NCI-H128 (cell line): ENCODE results near the gene MAP3K20.
"Not testable (repeated sequence)": the region's sequence is repeated elsewhere in the genome, so short reads cannot be mapped to it uniquely, and the experiment has no call there.

Source experiments
- DNase-seq: peaks from one replicate; lab custom pipeline; 2025; ENCODE audit not compliant: unreplicated experiment; lab: John Stamatoyannopoulos, UW

Gene MAP3K20

DNA sequence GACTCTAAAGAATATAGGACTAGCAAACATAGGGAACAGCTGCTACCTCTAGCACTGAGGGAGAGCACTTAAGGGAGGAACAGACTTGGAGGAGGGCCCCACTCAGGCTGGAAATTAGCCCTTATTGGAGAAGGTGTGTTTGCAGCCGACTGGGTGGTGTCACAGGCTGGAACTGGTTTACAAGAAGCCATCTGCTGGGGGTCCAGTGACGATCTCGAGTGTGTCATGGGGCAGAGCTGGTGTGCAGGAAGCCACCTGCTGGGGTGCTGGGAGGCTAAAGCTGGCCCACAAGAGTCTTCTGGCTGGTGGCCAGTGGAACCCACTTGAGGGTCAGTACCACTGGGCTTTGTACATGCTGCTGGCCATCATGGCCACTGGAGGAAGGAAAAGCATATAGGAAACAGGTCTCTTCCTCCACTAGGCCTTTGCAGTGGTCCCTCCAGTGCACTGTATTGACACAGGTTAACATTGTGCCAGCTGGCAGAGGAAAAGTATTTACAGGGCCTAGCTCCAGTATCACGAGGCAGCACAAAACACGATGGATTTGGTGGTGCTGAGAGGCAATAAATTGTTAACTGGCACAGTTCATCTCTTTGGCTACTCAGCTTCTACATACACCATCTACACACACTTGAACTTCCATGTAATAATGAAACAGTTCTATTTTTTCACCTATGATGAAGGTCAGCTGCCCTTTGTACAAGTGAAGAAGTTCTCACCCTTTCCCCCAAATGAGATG is 43.6 kb downstream of the MAP3K20 start:
- no peak for DNase-seq

DNA sequence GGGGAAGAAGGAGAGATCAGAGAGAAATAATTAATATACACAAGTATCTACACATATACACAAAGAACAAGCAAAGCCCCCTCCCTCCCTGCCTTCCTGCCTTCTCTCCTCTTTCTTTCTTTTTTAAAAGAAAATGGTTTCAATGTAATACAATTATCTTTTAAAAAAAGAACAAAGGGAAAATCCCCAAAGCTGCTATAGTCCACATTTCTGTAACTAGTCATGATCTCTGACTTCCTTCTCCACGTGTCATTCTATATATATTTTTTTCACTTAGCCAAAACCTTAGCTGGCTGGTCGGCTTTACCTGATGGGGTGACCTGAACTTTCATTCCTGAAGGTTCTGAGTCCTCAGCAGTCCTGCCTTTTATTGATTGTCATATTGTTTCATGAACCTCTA is 44.3 kb downstream of the MAP3K20 start:
- DNase-seq: no peak

DNA sequence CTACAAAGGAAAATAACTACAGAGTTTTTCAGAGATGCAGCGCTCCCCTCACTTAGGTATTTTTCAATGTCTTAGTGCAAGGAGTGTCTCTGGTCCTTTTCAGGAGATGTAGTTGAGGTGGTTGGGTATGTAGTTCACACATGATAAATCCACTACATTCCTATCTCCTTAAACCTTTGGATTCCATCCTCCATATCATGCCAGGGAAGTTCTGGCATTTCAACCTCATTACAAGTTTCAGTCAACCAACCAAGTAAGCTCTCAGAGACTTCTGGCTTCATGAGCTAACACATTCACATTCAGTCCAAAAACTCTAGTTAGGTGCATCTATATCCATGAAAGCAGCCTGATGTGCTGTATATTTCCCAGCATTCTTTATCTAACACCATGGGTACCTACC is 47.3 kb downstream of the MAP3K20 start:
- no peak for DNase-seq

DNA sequence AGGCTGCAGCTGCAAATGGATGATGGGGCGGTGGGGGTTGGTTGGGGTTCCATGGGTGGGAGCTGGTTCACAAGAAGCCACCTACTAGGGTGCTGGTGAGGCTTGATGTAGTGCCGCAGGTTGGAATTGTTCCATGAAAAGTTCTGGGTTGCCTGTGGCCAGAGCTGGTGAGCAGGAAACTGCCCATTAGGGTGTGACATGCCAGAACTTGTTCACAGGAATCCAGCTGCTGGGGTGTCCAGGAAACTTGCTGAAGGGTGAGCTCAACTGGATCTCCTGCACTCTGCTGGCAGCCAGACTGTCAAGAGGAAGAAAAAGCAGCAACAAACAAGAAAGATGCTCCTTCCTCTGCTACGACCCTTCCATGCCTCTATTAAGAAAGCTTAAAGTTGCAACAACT is 48.8 kb downstream of the MAP3K20 start:
- DNase-seq: no peak

DNA sequence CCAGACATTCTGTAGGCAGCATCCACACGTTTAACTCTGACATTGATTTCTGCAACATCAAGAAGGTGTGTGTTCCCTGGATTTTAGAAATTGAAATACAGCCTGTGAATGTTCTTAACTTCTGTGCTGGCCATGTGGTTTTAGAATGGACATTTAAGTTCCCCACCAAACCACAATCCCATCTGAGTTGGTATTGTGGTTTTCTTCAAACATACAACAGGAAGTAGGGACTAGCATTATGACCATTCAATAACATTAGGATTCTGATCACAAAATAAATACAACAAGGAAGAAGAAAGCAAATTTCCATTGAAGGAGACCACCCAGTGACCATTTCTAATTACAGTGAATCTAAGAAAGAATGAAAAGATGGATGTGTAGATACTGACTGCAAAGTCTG is 51.2 kb downstream of the MAP3K20 start:
- no peak for DNase-seq

DNA sequence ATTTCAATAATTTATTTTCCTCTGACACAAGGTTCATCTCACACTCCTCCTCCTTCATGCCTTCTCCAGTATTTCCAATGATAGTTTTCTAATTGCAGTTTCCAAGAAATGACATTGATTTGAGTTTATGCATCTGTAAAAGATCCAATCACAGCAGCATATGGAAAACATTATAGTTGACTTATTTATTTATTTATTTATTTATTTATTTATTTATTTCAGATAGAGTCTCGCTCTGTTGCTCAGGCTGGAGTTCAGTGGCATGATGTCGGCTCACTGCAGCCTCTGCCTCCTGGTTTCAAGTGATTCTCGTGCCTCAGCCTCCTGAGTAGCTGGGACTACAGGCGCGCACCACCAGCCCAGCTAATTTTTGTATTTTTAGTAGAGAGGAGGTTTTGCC is 52.5 kb downstream of the MAP3K20 start:
- DNase-seq: not testable (repeated sequence)

DNA sequence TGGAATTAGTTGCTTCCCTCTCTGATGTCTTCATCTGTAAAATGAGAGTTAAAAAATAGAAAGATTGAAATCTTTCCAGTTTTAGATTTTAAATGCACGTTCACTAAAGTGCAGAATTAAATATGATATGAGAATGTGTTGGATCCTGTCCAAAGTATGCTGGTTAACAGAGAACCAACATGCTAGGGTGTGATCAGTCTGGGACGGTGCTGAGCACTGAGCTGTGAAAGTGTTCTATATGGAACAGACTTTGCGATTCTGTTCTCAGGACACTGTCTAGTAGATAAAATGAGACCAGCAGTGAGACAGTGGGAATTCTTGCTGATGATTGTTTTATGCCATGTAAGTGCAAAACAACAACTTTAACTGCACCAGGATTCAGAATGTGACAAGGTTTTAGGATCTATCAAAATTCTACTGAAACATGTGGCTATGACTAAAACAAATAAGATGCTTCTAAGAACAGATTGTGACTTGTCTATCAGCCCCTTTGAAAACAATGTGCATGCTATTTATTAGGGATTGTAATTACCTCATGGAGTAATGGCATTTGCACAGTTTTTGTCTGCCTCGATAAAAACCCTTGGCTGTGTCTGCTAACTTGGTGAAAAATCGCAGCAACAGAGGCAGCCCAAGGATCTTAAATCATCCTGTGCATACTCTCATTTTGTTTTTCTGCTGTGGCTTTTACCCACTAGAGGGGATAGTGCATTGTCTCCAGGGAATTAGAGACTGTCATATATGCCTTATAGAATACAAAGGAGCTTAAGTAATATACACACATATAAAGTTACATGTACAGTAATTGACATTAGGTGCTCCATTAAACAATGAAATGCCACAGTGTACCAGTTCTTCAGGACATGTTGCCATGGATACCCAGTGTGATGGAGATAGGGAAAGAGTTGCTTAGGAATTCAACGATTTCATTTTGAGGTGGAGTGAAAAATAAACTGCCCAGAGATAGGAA is 55.1 kb downstream of the MAP3K20 start:
- peak; percentile 25 for DNase-seq

DNA sequence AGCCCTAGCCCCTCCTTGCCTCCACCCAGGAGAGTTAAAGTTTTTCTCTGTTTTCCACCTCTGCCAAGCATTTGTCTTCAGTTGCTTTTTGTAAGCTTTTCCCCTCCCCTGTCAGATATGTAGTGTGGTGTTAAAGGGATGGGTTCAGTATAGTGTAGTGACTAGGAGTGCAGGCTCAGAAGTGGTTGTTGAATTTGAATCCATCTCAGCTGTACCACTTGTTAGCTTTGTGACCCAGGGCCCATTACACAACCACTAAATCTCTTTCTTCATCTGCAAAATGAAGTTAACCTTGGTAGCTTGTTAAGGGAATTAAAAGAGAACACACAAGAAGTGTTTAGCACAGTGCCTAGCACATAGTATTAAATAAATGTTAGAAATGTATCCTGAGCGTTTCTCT is 56.9 kb downstream of the MAP3K20 start:
- no peak for DNase-seq

DNA sequence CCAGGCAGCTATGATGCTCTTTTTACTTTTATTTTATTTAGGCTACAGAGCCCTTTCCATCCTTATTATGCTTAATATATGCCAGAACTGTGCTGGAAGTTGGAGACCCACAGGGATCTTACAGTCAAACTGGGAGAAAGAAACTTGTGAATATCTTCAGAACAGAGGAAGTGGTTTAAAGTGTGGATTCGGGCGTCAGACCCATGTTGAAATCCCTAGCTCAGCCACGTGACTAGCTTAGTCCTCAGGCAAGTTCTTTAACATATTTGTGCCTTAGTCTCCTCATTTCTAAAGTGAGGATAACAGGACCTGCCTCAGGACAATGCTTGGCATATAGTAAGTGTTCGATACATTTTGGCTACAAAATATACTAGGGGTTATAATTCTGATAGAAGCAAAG is 59.1 kb downstream of the MAP3K20 start:
- no peak for DNase-seq

DNA sequence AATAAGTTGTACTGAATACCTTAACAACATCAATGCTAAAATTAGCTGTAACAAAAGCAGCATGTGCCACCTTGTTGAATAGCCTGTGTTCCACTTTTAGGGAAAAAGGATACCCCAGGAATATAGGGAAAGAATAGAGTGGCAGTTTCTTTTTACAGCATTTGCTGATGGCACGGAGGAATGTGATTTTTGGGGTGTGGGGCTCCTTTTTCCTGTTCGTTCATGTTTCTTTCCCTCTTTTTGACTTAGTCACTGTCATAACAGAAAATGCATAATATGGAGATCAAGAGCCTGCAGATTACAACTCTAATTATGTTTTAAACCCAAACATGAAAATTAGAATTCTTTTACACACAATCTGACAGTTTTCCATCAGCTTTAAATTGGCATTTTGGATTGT is 60.4 kb downstream of the MAP3K20 start:
- no peak for DNase-seq

DNA sequence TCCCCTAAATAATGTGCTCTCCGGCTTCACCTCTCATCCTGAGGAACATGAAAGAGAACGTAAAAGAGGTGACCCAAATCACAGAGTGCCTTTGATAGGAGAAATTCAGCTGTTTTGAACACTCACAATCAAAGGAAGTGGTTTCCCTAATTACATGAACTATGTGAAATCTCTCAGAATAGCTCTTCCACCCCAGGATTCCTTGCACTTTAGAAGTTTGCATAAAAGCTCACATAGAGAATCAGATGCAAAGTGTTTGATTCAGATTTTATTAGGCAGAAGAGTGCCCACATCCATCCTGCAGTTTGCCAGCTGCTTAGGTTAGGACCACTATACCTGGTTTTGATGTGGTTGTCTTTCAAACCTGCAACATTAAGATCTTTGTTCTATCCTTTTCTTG is 61.0 kb downstream of the MAP3K20 start:
- DNase-seq: no peak

DNA sequence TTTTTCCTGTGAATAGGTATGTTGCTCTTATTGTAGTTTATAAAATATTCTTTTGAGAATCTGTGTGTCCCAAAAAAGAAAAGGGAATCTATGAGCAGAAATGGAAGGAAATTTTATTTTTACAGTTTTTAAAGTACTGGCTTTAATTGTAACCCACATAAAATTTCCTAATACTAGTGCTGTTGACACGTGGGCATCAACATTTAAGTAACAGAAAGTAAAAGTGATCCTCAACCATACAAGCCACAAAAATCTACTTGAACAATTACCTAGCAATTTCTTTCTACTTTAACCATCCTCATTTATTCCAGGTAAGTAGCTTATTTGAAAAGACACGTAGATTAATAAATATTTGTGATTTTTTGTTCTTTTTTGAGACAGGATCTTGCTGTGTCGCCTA is 62.0 kb downstream of the MAP3K20 start:
- no peak for DNase-seq

DNA sequence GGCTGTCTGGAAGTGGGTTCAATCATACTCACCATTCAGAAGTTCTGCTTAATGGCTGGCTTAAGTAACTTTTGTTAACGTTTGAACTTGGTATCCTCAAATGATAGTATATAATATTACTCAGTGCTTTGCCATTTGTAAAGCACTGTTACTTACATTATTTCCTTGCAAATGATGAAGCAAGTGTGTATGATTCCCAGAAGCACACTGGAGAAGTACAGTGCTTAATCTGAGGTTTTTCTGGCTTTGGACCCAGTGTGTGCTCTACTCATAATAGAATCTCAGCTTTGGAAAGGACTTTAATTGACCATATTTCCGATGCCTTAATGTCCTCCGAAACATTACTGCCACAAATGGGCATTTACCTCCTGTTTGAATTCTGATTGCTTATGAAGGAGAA is 63.3 kb downstream of the MAP3K20 start:
- DNase-seq: no peak

DNA sequence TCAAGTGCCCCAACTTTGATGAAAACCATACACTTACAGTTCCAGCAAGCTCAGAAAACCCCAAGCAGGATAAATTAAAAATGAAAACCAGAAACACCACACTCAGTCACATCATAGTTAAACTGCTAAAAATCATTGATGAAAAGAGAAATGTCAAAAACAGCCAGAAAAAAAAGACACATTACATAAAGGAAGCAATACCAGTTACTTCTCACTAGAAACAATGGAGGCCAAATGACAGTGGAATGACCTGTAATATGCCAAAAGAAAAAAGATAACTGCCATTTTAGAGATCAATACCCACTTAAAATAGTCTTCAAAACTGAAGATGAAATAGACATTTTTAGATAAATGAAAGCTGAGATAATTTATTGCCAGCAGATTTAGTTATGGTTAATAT is 66.0 kb downstream of the MAP3K20 start:
- DNase-seq: no peak

DNA sequence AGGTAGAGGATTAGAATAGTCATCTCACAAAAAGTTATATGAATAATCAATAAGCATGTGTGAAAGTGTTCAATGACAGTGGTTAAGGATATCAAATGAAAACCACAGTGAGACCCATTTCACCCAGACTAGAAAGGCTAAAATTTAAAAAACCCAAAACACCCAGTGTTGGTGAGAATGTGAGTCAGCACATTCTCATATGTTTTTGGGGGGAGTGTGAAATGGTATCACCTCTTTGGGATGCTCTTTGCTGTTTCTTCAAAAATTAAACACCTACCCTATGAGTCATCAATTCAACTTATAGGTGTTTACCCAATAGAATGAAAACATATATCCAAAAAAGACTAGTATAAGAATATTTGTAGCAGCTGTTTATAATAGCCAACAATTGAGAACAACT is 69.8 kb downstream of the MAP3K20 start:
- no peak for DNase-seq

DNA sequence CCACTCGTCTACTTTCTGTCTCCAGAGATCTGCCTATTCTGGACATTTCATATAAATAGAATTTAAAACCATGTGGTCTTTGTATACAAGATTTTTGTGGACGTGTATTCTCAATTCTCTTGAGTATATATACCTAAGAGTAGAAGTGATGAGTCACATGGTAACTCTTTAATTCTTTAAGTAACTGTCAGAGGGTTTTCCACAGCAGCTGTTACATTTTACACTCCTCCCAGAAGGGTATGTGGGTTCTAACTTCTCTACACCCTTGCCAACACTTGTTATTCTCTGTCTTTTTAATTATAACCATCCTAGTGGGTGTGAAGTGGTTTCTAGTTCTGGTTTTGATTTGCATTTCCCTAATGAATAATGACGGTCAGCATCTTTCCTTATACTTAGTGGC is 70.9 kb downstream of the MAP3K20 start:
- DNase-seq: no peak

DNA sequence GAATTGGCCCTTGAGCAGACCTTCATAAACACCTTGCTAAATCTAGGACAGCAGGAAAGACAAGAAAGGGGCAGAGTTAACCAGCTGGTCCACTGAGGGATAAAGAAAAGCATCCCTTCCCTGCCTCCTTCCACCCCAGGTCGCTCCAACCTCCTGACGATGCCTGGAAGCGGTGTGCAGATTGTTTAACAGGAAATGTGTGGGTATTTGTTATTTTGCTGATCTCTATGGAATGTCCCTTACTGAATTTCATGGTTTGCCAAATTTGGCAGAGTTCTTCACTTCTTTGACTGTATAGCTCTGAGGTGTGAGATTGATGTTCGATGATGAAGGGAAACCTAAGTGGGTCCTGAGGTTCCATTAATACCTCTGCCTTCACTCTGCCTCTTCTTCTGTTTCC is 72.9 kb downstream of the MAP3K20 start:
- no peak for DNase-seq

DNA sequence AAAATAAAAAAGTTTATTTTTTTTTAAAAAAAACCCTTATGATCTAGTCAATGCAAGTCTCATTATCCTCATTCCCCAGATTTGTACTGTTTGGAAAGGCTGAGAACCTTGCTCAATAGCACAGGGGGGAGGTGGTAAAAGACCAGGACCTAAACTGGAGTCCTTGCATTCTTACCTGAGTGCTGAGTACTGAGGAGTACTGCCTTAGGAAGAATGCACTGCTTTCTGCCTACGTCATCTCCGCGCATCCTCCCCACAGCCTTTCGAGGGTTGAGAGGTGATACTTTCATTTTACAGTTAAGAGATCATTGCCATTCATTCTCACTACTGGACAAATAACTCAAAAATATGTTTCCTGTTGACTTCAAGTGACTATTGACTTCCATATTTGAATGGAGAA is 73.8 kb downstream of the MAP3K20 start:
- no peak for DNase-seq

DNA sequence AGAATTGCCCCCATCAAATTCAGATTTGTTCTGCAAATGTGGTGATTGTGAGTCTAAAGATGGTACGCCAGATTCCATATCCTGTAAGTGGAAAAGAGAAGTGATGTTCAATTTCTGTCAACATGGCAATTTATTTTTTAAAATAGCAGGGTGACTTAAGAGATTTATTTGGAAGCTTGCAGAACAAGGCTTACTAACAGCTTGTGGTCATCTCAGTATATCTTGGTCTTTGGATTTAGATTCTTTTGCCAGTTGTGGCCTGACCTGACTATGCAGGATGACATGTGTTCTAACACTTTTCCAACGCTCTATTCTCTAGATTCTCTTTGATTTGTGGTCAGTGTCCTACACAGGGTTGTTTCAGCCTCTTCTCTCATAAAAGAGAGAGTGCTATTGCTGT is 74.4 kb downstream of the MAP3K20 start:
- DNase-seq: no peak

DNA sequence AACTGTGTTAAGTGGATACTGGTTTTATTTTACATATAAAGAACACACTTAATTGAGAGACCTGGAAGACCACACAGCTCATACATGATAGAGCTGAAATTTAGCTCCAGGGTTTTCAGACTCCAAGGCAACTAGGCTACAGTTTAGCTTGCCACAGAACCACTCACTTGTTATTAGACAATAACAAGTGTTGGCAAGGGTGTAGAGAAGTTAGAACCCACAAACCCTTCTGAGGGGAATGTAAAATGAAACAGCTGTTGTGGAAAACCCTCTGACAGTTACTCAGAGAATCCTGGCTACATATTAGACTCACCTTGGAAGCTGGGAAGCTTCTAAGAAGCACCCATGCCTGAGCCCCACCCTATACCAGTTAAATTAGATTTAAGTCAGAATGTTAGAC is 75.3 kb downstream of the MAP3K20 start:
- no peak for DNase-seq

DNA sequence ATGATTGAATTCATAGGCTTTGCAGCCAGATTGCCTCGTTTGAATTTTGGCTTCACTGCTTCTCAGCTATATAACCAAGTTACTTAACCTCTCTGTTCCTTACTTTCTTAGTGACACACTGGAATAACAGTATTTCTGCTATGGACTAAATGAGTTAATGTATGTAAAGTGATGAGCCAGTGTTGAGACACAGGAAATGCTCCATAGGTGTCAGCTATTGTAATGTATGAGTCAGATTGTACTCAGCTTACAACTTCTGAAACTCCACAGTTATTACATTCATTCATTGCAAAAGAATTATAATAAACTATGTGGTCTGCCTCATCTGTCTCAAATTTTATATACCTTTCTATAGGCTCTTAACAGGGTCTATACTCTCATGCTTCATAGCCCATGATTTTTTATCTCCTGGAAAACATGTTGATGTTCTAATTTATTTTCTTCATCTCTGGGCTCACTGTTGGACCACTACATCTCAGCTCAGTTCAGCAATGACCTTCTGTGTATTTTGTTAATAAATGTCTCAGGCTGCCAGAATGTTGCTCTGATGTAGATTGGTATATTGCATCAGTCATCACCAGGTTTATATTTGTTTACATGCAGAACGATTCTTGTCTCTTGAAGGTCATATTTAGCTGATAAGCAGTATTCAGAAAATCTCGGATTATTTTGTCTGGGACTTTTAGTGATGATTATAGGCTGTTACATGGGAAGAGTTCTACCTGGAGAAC is 76.2 kb downstream of the MAP3K20 start:
- DNase-seq: no peak
